Kidney epithelial cell (primary cell): Measurements from ENCODE around the gene BMPR1B. TPM values are rescaled to one million over a fixed set of nuclear protein-coding genes. Genes with fewer than 3 reads are reported as not detected.

Experiments used
- DNase-seq: peaks from one replicate; pipeline ENCODE4 v3.0.0-alpha.2; 2010; ENCODE audit warnings: low read depth
- H3K27me3 ChIP-seq: 2 replicates; pipeline ENCODE4 v1.6.0; 2011; ENCODE audit warnings: low read length; ENCODE audit not compliant: control insufficient read depth, insufficient read depth
- H3K36me3 ChIP-seq: 2 replicates; pipeline ENCODE4 v1.5.1; 2011; ENCODE audit warnings: low read length; ENCODE audit not compliant: control insufficient read depth, insufficient read depth
- H3K4me3 ChIP-seq: 2 replicates; pipeline ENCODE4 v1.5.1; 2011; ENCODE audit warnings: low read depth, mild to moderate bottlenecking, control low read depth, low read length
- total RNA-seq: library from RNA; depleted of rRNA; stranded (reverse); fragments of >200 nt; gene quantifications from 2 replicates; pipeline ENCODE4 v1.2.3, GENCODE V29; 2015
- TF ChIP-seq, protein P1 (sequence below): IDR thresholded peaks from 2 replicates; pipeline ENCODE4 v1.5.1; 2011; ENCODE audit warnings: mild to moderate bottlenecking, moderate library complexity, low read length, control low read depth, inconsistent platforms; ENCODE audit not compliant: insufficient read depth, poor library complexity, severe bottlenecking

The BMPR1B gene
- total RNA-seq, 1 donor from 2014 or later = 9.2 TPM

DNA sequence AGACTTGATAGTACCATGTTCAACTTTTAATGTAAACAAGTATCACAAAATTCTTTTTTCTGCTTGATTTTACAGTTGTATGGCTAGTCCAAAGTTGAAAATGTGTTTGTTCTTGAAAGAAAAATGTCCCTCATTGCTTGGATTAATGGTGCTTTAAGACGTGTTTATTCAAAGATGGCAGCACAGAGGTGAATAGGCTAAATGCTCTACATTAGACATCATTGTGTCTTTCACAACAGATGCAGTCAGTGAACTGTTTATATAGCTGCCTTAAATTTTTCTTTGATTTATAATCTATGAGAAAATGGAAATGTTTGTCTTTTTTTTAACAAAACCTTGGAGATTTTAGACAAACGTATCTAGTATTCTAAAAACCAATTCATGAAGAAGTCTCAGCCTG lies 137.3 kb downstream of the BMPR1B start:
- TF ChIP-seq, protein P1, sequence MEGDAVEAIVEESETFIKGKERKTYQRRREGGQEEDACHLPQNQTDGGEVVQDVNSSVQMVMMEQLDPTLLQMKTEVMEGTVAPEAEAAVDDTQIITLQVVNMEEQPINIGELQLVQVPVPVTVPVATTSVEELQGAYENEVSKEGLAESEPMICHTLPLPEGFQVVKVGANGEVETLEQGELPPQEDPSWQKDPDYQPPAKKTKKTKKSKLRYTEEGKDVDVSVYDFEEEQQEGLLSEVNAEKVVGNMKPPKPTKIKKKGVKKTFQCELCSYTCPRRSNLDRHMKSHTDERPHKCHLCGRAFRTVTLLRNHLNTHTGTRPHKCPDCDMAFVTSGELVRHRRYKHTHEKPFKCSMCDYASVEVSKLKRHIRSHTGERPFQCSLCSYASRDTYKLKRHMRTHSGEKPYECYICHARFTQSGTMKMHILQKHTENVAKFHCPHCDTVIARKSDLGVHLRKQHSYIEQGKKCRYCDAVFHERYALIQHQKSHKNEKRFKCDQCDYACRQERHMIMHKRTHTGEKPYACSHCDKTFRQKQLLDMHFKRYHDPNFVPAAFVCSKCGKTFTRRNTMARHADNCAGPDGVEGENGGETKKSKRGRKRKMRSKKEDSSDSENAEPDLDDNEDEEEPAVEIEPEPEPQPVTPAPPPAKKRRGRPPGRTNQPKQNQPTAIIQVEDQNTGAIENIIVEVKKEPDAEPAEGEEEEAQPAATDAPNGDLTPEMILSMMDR = no peak
- no peaks in the 10 kb centered on the region for H3K27me3 ChIP-seq
- DNase-seq = no peak
- H3K4me3 ChIP-seq = no peak overlapping the region
- H3K36me3 ChIP-seq = no peaks in the 10 kb centered on the region

DNA sequence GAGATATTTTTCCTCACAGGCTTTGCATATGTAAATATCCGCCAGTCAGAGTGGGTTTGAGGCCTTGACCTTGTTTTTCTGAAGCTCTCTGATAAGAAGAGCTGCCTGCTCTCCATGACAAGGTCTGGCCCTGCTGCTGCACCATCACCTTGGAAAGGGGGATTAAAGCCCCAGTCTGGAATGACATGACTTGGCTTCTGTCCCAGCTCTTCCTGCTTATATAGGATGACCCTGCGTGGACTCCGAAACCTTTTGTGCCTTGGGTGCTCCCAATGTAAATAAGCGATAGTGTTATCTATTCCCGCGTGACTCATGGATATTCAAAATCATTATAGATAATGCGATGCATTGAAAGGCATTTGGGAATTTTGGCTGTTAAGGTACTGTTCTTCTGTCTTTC lies 139.3 kb downstream of the BMPR1B start:
- Histone ChIP-seq H3K36me3 (no peaks in the 10 kb centered on the region), H3K27me3 (no peaks in the 10 kb centered on the region), H3K4me3 (no peak overlapping the region)
- DNase-seq = no peak
- TF ChIP-seq, protein P1 = no peak

DNA sequence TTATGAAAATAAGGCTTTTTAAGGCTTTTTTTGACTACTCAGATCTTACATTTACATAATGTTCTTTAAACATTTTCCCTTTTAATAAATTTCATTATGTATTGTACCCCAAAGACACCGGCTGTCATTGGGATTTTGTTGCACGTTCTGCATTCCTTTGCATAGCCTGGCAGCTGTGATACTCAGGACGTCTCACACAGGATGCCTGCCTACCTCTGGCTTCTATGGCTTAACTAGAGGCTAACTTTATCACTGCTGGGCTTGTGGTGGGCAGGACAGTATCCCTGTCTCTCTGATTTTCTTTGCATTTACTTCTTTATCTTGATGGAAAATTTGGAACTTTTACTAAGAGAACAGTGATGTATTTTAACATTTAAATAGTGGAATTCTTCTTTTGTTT lies 147.8 kb downstream of the BMPR1B start:
- TF ChIP-seq, protein P1 = no peak
- DNase-seq = no peak
- no peaks in the 10 kb centered on the region for H3K27me3 ChIP-seq

DNA sequence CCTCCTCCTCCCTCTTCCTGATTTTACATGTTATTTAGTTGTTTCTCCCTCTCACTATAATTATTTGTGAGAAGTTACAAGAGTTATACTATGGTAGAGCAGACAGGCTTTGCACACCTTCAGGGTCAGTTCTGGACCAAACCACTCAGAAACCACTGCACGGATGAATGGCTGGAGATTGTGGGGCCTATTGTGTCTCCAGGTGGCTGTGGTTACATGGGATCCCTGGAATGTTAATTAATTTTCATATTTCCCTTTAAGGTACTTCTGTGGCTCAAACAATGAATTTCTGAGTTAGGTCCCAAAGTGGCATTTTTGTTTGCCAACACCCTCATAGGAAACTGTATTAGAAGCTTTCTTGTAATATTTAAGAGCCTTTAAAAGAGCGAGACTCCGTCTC lies 151.9 kb downstream of the BMPR1B start:
- TF ChIP-seq, protein P1 = no peak
- peak; percentile 56 for DNase-seq
- no peak overlapping the region for H3K4me3 ChIP-seq

More for the DNA sequence above, 147.8 kb downstream of the BMPR1B start:
- no peaks in the 10 kb centered on the region for H3K36me3 ChIP-seq
- no peak overlapping the region for H3K4me3 ChIP-seq

DNA sequence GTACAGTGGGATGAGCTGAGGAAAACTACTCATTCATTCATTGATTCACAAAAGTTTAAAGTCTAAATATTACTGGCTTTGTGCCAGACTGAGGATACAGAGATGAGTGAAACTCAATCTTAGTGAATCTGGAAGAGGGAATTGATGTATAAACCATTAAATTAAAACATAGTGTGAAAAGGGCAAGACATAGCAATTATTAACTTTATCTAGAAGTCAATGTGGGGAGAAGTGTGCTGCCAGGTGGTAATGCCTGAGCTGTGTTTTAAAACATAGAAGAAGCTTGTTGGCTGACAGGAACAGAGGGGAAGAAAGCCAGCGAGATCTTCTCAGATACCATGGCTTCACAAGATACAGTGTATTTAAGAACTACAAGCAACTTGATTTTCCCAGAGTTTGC lies 153.4 kb downstream of the BMPR1B start:
- no peaks in the 10 kb centered on the region for H3K36me3 ChIP-seq
- TF ChIP-seq, protein P1 = no peak
- no peak for DNase-seq
- no peak overlapping the region for H3K4me3 ChIP-seq
- H3K27me3 ChIP-seq = no peaks in the 10 kb centered on the region

More for the DNA sequence above, 151.9 kb downstream of the BMPR1B start:
- Histone ChIP-seq H3K27me3 (no peaks in the 10 kb centered on the region), H3K36me3 (no peaks in the 10 kb centered on the region)

DNA sequence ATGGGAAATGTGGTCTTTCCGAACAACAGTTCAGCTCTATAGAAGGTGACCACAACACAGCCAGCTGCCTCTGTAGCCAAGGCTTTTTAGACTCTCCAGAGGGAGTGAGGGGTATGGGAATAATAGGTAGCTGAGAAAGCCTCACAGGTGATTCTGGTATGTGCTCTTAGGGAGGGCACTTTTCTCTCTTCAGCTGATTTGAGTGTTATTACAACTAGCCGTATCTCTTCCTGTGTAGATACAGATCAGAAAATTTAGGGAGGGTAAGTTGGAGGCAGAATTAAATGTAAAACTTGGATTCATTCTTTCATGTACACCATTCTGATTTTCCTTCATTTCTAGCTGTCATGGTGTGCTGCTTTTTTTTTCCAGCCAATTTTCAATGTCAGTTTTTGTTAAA lies 154.9 kb downstream of the BMPR1B start:
- no peak for DNase-seq
- TF ChIP-seq, protein P1 = no peak
- Histone ChIP-seq H3K27me3 (no peaks in the 10 kb centered on the region), H3K36me3 (no peaks in the 10 kb centered on the region), H3K4me3 (no peak overlapping the region)
